GM12801 (cell line): ENCODE measurements around the gene SPAG6.

Experiments
- CTCF ChIP-seq: IDR thresholded peaks from one replicate; pipeline ENCODE4 v1.5.1; 2011; ENCODE audit warnings: control low read depth; ENCODE audit not compliant: insufficient read length; ENCODE audit errors: extremely low read depth

SPAG6 gene

GRCh38 chr10:22345301-22346095 is at the start of gene SPAG6:
TSS of gene SPAG6 (plus strand) at chr10:22345496. CDS start at chr10:22345612, 116 bp downstream.
- no peak for TF ChIP-seq CTCF

- TF ChIP-seq CTCF = no peak
These were observed 44.1 kb upstream of the SPAG6 start for GRCh38 chr10:22301193-22301592.

GRCh38 chr10:22303461-22303860 is 41.8 kb upstream of the SPAG6 start:
- no peak for TF ChIP-seq CTCF

- no peak for TF ChIP-seq CTCF
These were observed 39.6 kb upstream of the SPAG6 start for GRCh38 chr10:22305721-22306120.

GRCh38 chr10:22308390-22308789 is 36.9 kb upstream of the SPAG6 start:
- no peak for TF ChIP-seq CTCF

- TF ChIP-seq CTCF = no peak
These were observed 35.9 kb upstream of the SPAG6 start for GRCh38 chr10:22309180-22310000.

- no peak for TF ChIP-seq CTCF
These were observed 34.4 kb upstream of the SPAG6 start for GRCh38 chr10:22310928-22311327.
